AG04450 (cell line): ENCODE data around the gene ST8SIA1. TPM values are rescaled to one million over a fixed set of nuclear protein-coding genes. Genes with fewer than 3 reads are reported as not detected.
A peak's percentile ranks its signal among the peaks of the same experiment; 100 is the strongest.
"Not testable (repeated sequence)": the region's sequence is repeated elsewhere in the genome, so short reads cannot be mapped to it uniquely, and the experiment has no call there.

ENCODE experiments used
- CTCF ChIA-PET: fragments of 300-600, 350-600 bp; formaldehyde crosslinking; extraction: SDS; loops from one replicate; lab custom pipeline; 2022; ENCODE audit warnings: antibody characterized with exemption, inconsistent platforms; lab: Charles Lee
- POLR2A ChIA-PET: fragments of 350-600 bp; formaldehyde crosslinking; extraction: SDS; loops from one replicate; lab custom pipeline; 2021; ENCODE audit warnings: antibody characterized with exemption, inconsistent platforms; lab: Yijun Ruan, JAX
- DNase-seq: peaks from one replicate; pipeline ENCODE4 v3.0.0-alpha.2; 2011; ENCODE audit warnings: low read depth, low spot score
- H3K27ac ChIP-seq: one replicate; pipeline ENCODE4 v1.5.1; 2012; ENCODE audit warnings: low read depth, low read length, control low read depth
- H3K27me3 ChIP-seq: one replicate; pipeline ENCODE4 v1.6.0; 2012; ENCODE audit warnings: low read length; ENCODE audit not compliant: control insufficient read depth, insufficient read depth
- H3K4me3 ChIP-seq: 2 replicates; pipeline ENCODE4 v1.5.1; 2011; ENCODE audit warnings: mild to moderate bottlenecking, low read depth, low read length, control low read depth
- H3K9me3 ChIP-seq: 2 replicates; pipeline ENCODE4 v1.5.1; 2012; ENCODE audit warnings: low read length; ENCODE audit not compliant: control insufficient read depth, insufficient read depth
- CTCF ChIP-seq: IDR thresholded peaks from 2 replicates; pipeline ENCODE4 v1.5.1; 2011; ENCODE audit warnings: low read depth, low read length, control low read depth, inconsistent platforms
- polyA minus RNA-seq: library from RNA; depleted of rRNA, polyadenylated mRNA; stranded (reverse); fragments of >200 nt; gene quantifications from 2 replicates; pipeline ENCODE4 v1.2.3, GENCODE V29; 2011; rRNA and poly(A)+ RNA removed
- polyA plus RNA-seq: library from polyadenylated mRNA; depleted of rRNA; stranded (reverse); fragments of >200 nt; gene quantifications from 2 replicates; pipeline ENCODE4 v1.2.3, GENCODE V29; 2011; rRNA removed

ST8SIA1 gene, protein sequence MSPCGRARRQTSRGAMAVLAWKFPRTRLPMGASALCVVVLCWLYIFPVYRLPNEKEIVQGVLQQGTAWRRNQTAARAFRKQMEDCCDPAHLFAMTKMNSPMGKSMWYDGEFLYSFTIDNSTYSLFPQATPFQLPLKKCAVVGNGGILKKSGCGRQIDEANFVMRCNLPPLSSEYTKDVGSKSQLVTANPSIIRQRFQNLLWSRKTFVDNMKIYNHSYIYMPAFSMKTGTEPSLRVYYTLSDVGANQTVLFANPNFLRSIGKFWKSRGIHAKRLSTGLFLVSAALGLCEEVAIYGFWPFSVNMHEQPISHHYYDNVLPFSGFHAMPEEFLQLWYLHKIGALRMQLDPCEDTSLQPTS
- polyA plus RNA-seq, result 0.04 and 0.26 TPM in 2 replicates
- 0.37 and 0.83 TPM in 2 replicates for polyA minus RNA-seq

- DNase-seq, result no peak
- Histone ChIP-seq H3K27me3 (peaks cover 36% of the 10 kb centered on the region), H3K9me3 (no peaks in the 10 kb centered on the region; the same call in 1 of the 2 replicates), H3K4me3 (peak within 1 kb of the TSS; percentile 66), H3K27ac (no peak within 1 kb of the TSS)
- ChIA-PET CTCF (interaction anchor here (0.7 to 1.7 kb wide), 24 partner anchors 10 to 639 kb away, joined by 3 to 14 read pairs (median 4); no protein-coding TSS in a partner anchor), POLR2A (interaction anchor here (0.7 kb wide), 1 partner anchor 47 kb away, joined by 3 read pairs; no protein-coding TSS in a partner anchor)
- TF ChIP-seq CTCF, result no peak
Measured at GRCh38 chr12:22334410-22335100, at the start of gene ST8SIA1. Gene ST8SIA1 (minus strand): TSS chr12:22334707. CDS start chr12:22334232, 475 bp downstream.

DNA sequence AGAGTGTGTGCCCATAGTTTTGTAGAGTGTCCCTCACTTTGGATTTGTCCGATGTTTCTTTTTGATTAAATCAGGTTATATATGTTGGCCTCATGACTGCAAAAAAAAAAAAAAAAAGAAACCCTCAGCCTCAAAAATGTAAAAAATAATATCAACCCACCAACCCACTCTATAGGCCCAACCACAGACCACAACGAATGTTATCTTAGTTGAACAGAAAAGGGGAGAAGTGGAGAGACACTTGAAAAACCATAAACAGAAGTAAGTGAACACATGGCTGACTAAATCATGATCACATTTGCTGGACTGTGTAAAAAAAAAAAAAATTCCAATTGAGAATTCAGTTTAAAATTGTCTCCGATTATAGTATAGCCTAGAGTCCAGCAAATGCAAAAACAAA, 45.5 kb upstream of the ST8SIA1 start:
- DNase-seq, result no peak
- no peaks in the 10 kb centered on the region for H3K27me3 ChIP-seq
- ChIA-PET CTCF (no interaction called here), POLR2A (no interaction called here)
- no peak for TF ChIP-seq CTCF
- H3K4me3 ChIP-seq, result no peak overlapping the region
- H3K9me3 ChIP-seq, result no peaks in the 10 kb centered on the region
- H3K27ac ChIP-seq, result no peak overlapping the region

DNA sequence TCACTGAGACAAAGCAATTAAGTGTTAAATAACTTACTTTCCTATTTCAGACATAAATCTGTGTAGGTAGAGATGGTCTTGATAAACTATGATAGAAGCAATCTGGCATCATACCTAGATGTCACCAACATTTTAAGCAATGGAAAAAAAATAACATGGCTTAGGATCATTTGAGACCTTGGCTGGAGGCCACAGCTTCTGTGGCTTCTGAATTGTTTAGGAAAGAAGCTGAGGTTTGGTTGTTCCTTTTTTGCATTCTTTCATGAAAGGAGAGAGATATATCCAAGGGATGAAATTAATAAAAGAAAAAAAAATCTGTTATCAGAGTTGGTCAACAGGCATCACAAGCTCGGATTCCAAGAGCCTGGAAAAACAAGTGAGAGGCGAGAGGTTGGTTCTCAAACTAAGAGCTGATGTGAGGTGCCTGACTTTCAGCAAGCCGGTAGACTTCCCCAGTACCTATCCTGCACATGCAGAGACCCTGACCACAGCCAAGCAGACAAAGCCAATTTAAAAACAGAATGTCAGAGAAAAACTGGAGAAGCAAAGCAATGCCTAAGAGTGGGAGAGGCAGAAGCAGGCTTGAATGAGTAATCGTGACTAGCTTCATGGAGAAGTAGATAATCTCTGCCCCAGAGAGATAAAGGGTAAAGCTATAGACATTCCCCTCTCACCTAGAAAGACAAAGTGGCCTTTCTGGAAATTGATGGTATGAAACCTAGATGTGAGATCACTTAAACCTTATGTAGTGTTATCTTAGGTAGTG, 43.4 kb upstream of the ST8SIA1 start:
- no peak for TF ChIP-seq CTCF
- DNase-seq, result no peak
- POLR2A ChIA-PET, result no interaction called here

DNA sequence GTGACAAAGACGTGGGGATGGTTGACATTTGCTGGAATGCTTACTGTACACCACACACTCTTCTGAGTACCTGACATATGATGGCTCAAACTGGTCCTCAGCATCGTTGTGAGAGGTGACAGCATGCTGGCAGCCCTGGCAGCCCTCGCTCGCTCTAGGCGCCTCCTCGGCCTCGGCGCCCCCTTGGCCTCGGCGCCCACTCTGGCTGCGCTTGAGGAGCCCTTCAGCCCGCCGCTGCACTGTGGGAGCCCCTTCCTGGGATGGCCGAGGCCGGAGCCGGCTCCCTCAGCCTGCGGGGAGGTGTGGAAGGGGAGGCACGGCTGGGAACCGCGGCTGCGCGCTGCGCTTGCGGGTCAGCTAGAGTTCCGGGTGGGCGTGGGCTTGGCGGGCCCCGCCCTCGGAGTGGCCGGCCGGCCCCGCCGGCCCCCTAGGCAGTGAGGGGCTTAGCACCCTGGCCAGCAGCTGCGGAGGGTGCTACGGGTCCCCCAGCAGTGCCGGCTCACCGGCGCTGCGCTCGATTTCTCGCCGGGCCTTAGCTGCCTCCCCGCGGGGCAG, 42.2 kb upstream of the ST8SIA1 start:
- H3K4me3 ChIP-seq, DNase-seq, H3K27ac ChIP-seq, H3K27me3 ChIP-seq, H3K9me3 ChIP-seq, CTCF ChIA-PET, POLR2A ChIA-PET: not testable (repeated sequence)

More for the DNA sequence above, 43.4 kb upstream of the ST8SIA1 start:
- Histone ChIP-seq H3K27ac (no peak overlapping the region), H3K27me3 (no peaks in the 10 kb centered on the region), H3K9me3 (no peaks in the 10 kb centered on the region), H3K4me3 (no peak overlapping the region)
- CTCF ChIA-PET, result no interaction called here

DNA sequence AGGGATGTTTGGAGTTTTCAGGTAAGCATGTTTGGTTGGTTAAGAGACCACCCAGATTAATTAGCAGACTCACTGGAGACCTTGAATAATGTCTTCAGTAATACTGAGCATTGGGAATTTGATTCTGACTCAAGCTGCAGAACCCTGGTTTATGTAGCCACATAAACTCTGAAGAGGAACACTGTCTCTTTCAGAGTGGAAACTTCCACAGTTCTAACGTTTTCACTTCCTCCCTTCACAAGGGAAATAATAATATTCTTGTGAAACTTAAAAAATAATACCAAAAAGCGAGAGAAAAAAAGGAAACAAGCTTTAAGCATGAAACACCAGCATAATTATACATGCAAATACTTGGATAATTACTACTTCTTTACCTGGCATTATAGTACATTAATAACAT, 40.0 kb upstream of the ST8SIA1 start:
- Histone ChIP-seq H3K27ac (no peak overlapping the region), H3K4me3 (no peak overlapping the region), H3K9me3 (no peaks in the 10 kb centered on the region), H3K27me3 (no peaks in the 10 kb centered on the region)
- no peak for DNase-seq
- ChIA-PET CTCF (no interaction called here), POLR2A (no interaction called here)
- TF ChIP-seq CTCF, result no peak
